Measurements from ENCODE around the gene INPP5D.

The INPP5D gene

DNA sequence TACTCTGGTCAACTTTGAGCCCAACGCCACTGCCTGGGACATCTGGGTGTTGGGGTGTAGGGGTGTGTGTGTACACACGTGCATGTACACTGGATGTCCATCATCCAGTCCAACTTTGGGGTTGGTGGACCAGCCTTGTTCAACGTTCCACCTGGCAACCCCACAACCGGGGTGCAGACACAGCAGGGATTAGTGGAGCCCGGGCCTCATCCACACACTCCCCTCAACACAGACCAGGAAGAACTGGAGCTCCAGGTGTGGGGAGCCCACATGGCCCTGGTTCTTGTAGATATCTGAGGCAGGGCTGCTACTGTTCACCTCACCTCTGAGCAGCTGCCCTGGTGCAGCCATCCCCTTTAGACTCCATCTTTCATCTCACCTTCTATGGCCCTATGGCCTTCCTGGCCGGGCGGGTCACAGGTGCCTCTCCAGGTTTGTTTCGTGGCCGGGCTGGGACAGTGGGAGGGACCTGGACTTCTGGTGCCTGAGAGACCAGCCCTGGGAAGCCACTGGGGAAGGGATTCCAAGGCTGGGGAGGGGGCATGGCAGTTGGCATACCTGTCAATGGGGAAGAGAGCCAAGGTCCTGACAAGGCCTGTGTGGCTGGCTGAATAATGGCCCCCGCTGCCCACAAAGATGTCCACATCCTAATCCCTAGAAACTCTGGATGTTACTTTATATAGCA is 20.2 kb upstream of the INPP5D start:
- H3K27me3 ChIP-seq (ENCODE audit: control insufficient read depth, insufficient read depth, low read length, poor library complexity, severe bottlenecking): no peaks in the 10 kb centered on the region
- H3K27ac ChIP-seq (ENCODE audit: insufficient read depth, low read depth, low read length, poor library complexity, severe bottlenecking): no peak overlapping the region
- no peaks in the 10 kb centered on the region for H3K9me3 ChIP-seq (ENCODE audit: control insufficient read depth, low read length)
- WGBS, 2 experiments: 91% methylated on average over 9 to 10 of the region's 10 CpGs
- H3K36me3 ChIP-seq (ENCODE audit: control insufficient read depth, insufficient read depth, low read length): no peaks in the 10 kb centered on the region
- H3K4me3 ChIP-seq (ENCODE audit: insufficient read depth, low read depth, low read length): no peak overlapping the region
- peaks cover 3% of the 10 kb centered on the region for H3K4me1 ChIP-seq (ENCODE audit: control insufficient read depth, insufficient read depth, low read length)

DNA sequence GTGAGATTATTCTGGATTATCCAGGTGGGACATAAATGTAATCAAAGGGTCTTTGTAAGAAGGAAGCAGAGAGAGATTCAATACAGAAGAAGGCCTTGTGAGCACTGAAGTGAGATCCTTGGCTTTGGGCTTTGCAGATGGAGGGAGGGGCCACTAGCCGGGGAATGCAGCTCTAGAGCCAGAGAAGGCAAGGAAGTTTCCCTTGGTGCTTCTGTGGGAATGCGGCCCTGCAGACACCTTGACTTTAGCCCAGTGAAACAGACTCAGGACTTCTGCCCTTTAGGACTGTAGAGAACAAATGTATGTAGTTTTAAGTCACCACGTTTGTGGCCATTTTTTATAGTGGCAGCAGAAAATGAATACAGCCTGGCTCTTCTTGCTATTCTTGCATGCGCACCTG is 19.6 kb upstream of the INPP5D start:
- Histone ChIP-seq H3K9me3 (ENCODE audit: control insufficient read depth, low read length) (no peaks in the 10 kb centered on the region), H3K36me3 (ENCODE audit: control insufficient read depth, insufficient read depth, low read length) (no peaks in the 10 kb centered on the region), H3K27ac (ENCODE audit: insufficient read depth, low read depth, low read length, poor library complexity, severe bottlenecking) (no peak overlapping the region), H3K4me3 (ENCODE audit: insufficient read depth, low read depth, low read length) (no peak overlapping the region), H3K4me1 (ENCODE audit: control insufficient read depth, insufficient read depth, low read length) (peaks cover 3% of the 10 kb centered on the region), H3K27me3 (ENCODE audit: control insufficient read depth, insufficient read depth, low read length, poor library complexity, severe bottlenecking) (no peaks in the 10 kb centered on the region)
- 87 to 89% methylated on average over 4 of the region's 4 CpGs for WGBS, 2 experiments

GRCh38 chr2:233041722-233042323 is 18.3 kb upstream of the INPP5D start:
- H3K4me1 ChIP-seq (ENCODE audit: control insufficient read depth, insufficient read depth, low read length): peaks cover 3% of the 10 kb centered on the region
- H3K27me3 ChIP-seq (ENCODE audit: control insufficient read depth, insufficient read depth, low read length, poor library complexity, severe bottlenecking): no peaks in the 10 kb centered on the region
- WGBS, 2 experiments: 89 to 91% methylated on average over 10 of the region's 10 CpGs
- H3K4me3 ChIP-seq (ENCODE audit: insufficient read depth, low read depth, low read length): no peak overlapping the region
- H3K27ac ChIP-seq (ENCODE audit: insufficient read depth, low read depth, low read length, poor library complexity, severe bottlenecking): no peak overlapping the region
- no peaks in the 10 kb centered on the region for H3K36me3 ChIP-seq (ENCODE audit: control insufficient read depth, insufficient read depth, low read length)
- H3K9me3 ChIP-seq (ENCODE audit: control insufficient read depth, low read length): no peaks in the 10 kb centered on the region

DNA sequence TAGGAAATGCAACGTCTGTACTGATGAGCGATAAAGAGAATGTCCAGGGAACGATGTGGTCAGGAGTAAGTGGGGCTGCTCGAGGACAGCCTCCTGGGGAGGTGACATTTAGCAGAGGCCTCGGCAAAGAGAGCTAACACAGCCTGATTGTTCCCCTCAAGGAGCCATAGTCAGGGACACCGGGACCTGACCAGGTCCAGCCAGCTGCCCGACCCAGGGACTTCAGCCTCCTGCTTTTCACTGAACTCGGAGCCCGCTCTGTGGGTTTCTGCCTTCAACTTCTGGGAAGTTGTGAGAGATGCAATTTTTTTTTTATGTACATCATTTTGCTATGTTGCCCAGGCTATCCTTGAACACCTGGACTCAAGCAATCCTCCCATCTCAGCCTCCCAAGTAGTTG is 17.6 kb upstream of the INPP5D start:
- H3K4me1 ChIP-seq (ENCODE audit: control insufficient read depth, insufficient read depth, low read length): peaks cover 3% of the 10 kb centered on the region
- 90 to 93% methylated on average over 9 of the region's 9 CpGs for WGBS, 2 experiments
- no peaks in the 10 kb centered on the region for H3K9me3 ChIP-seq (ENCODE audit: control insufficient read depth, low read length)
- H3K36me3 ChIP-seq (ENCODE audit: control insufficient read depth, insufficient read depth, low read length): no peaks in the 10 kb centered on the region
- no peak overlapping the region for H3K27ac ChIP-seq (ENCODE audit: insufficient read depth, low read depth, low read length, poor library complexity, severe bottlenecking)
- no peaks in the 10 kb centered on the region for H3K27me3 ChIP-seq (ENCODE audit: control insufficient read depth, insufficient read depth, low read length, poor library complexity, severe bottlenecking)
- H3K4me3 ChIP-seq (ENCODE audit: insufficient read depth, low read depth, low read length): no peak overlapping the region

DNA sequence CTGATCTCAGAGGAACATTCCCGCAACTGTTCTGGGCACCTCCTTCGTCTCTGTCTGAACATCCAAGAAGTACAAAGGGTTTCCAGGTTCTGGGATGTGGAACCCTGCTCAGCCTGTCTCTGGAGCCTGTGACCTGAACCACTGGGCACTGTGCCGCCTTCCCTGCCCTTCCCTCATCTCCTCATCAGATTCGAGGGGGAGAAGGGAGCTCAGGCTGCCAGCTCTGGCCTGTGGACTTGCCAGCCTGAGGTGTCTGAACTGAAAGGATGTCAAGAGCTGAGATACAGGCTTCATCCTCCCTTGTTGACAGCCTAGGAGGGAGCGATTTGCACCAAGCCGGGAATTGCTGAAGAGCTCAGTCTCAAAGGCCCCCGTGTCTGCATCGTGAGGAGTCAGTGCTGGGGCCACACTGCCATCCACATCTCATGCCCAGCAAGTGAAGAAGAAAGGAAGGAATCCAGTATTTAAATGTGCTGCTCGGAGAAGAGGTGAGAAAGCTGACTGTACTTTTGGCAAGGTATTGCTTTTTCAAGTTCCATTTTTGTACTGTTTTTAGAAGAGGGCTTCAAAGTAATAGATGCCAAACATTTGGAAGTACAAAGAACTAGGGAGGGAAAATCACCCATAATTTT is 15.1 kb upstream of the INPP5D start:
- Histone ChIP-seq H3K27ac (ENCODE audit: insufficient read depth, low read depth, low read length, poor library complexity, severe bottlenecking) (no peak overlapping the region), H3K36me3 (ENCODE audit: control insufficient read depth, insufficient read depth, low read length) (no peaks in the 10 kb centered on the region), H3K27me3 (ENCODE audit: control insufficient read depth, insufficient read depth, low read length, poor library complexity, severe bottlenecking) (no peaks in the 10 kb centered on the region), H3K4me1 (ENCODE audit: control insufficient read depth, insufficient read depth, low read length) (peaks cover 7% of the 10 kb centered on the region), H3K9me3 (ENCODE audit: control insufficient read depth, low read length) (no peaks in the 10 kb centered on the region), H3K4me3 (ENCODE audit: insufficient read depth, low read depth, low read length) (no peak overlapping the region)
- WGBS, 2 experiments: 92 to 96% methylated on average over 9 of the region's 9 CpGs

- Histone ChIP-seq H3K27me3 (ENCODE audit: control insufficient read depth, insufficient read depth, low read length, poor library complexity, severe bottlenecking) (peaks cover 13% of the 10 kb centered on the region), H3K4me3 (ENCODE audit: insufficient read depth, low read depth, low read length) (no peak overlapping the region), H3K36me3 (ENCODE audit: control insufficient read depth, insufficient read depth, low read length) (no peaks in the 10 kb centered on the region), H3K27ac (ENCODE audit: insufficient read depth, low read depth, low read length, poor library complexity, severe bottlenecking) (no peak overlapping the region), H3K4me1 (ENCODE audit: control insufficient read depth, insufficient read depth, low read length) (peaks cover 5% of the 10 kb centered on the region), H3K9me3 (ENCODE audit: control insufficient read depth, low read length) (no peaks in the 10 kb centered on the region)
- 95 to 96% methylated on average over 3 of the region's 3 CpGs for WGBS, 2 experiments
These were observed 12.9 kb upstream of the INPP5D start for GRCh38 chr2:233047206-233047605.

DNA sequence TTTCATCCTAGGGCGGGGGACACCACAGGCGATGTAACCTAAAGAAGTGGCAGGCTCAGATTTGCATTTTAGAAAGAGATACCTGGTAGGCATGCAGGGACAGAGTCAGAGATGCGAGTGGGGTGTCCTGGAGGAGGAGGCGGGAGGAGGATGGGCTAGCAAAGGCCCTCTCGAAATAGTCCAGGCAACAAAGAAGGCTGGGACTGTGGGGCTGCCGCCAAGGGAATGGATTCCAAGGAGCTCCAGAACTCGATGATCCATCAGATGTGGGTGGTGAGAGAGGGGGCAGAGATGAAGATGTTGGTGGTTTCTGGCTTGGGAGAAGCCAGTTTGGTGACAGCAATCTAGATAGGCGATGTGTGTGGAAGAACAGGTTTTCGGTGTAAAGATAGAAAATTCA is 12.5 kb upstream of the INPP5D start:
- Histone ChIP-seq H3K27me3 (ENCODE audit: control insufficient read depth, insufficient read depth, low read length, poor library complexity, severe bottlenecking) (peaks cover 14% of the 10 kb centered on the region), H3K4me1 (ENCODE audit: control insufficient read depth, insufficient read depth, low read length) (peaks cover 5% of the 10 kb centered on the region), H3K9me3 (ENCODE audit: control insufficient read depth, low read length) (no peaks in the 10 kb centered on the region), H3K4me3 (ENCODE audit: insufficient read depth, low read depth, low read length) (no peak overlapping the region), H3K36me3 (ENCODE audit: control insufficient read depth, insufficient read depth, low read length) (no peaks in the 10 kb centered on the region), H3K27ac (ENCODE audit: insufficient read depth, low read depth, low read length, poor library complexity, severe bottlenecking) (no peak overlapping the region)
- 87% methylated on average over 9 of the region's 9 CpGs for WGBS, 2 experiments

DNA sequence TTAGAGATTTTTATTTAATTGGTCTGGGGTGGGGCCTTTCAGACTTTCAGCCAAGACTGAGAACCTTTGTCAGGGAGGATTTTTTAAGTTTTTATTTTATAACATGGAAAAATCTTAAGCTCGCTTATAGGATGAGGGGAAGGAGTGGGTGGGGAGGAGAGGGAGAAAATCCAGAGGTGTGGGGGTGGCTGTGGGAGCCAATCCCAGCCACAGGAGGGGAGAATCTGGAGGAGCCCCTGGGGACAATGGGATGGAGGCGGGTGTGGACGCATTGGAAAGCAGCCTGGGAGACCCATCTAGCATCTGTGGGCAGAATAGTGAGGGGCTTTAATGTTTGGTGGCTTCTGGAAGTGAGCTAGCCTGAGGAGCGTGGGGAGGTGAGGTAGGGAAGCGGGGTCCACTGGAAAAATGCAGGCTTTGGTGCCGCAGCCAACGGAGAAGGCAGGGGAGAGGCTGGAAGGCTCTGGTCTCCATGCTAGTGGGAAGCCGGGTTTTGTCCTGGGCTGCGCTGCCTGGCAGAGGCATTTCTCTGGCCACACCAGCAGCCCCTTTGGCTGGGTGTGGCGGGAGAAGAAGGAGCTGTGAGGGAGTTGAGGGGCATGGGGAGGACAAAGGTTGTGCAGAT is 11.5 kb upstream of the INPP5D start:
- no peaks in the 10 kb centered on the region for H3K9me3 ChIP-seq (ENCODE audit: control insufficient read depth, low read length)
- WGBS, 2 experiments: 88% methylated on average over 10 of the region's 10 CpGs
- no peak overlapping the region for H3K27ac ChIP-seq (ENCODE audit: insufficient read depth, low read depth, low read length, poor library complexity, severe bottlenecking)
- H3K36me3 ChIP-seq (ENCODE audit: control insufficient read depth, insufficient read depth, low read length): no peaks in the 10 kb centered on the region
- H3K4me3 ChIP-seq (ENCODE audit: insufficient read depth, low read depth, low read length): no peak overlapping the region
- H3K27me3 ChIP-seq (ENCODE audit: control insufficient read depth, insufficient read depth, low read length, poor library complexity, severe bottlenecking): peaks cover 17% of the 10 kb centered on the region
- peaks cover 5% of the 10 kb centered on the region for H3K4me1 ChIP-seq (ENCODE audit: control insufficient read depth, insufficient read depth, low read length)

- Histone ChIP-seq H3K27me3 (ENCODE audit: control insufficient read depth, insufficient read depth, low read length, poor library complexity, severe bottlenecking) (peaks cover 23% of the 10 kb centered on the region), H3K9me3 (ENCODE audit: control insufficient read depth, low read length) (no peaks in the 10 kb centered on the region), H3K36me3 (ENCODE audit: control insufficient read depth, insufficient read depth, low read length) (no peaks in the 10 kb centered on the region), H3K27ac (ENCODE audit: insufficient read depth, low read depth, low read length, poor library complexity, severe bottlenecking) (no peak overlapping the region), H3K4me1 (ENCODE audit: control insufficient read depth, insufficient read depth, low read length) (peaks cover 5% of the 10 kb centered on the region), H3K4me3 (ENCODE audit: insufficient read depth, low read depth, low read length) (no peak overlapping the region)
- WGBS, 2 experiments: 78 to 80% methylated on average over 4 of the region's 4 CpGs
These were observed 10.9 kb upstream of the INPP5D start for GRCh38 chr2:233049194-233049761.

Measured in ectodermal cell (in vitro differentiated cells).